GM12872 (cell line): ENCODE results near the gene DHRS3.

Source experiments
- CTCF ChIP-seq: IDR thresholded peaks from 3 replicates; pipeline ENCODE4 v1.5.1; 2011; ENCODE audit warnings: low read depth, mild to moderate bottlenecking, low read length, moderate library complexity; ENCODE audit not compliant: insufficient read depth

Gene DHRS3

GRCh38 chr1:12593621-12594066 lies 24.4 kb downstream of the DHRS3 start:
- TF ChIP-seq CTCF: no peak

- no peak for TF ChIP-seq CTCF
Observed at GRCh38 chr1:12592496-12592895, 25.5 kb downstream of the DHRS3 start.

- no peak for TF ChIP-seq CTCF
Observed at GRCh38 chr1:12591267-12591938, 26.6 kb downstream of the DHRS3 start.

- no peak for TF ChIP-seq CTCF
Observed at GRCh38 chr1:12588695-12589094, 29.3 kb downstream of the DHRS3 start.

GRCh38 chr1:12587981-12588640 lies 29.9 kb downstream of the DHRS3 start:
- TF ChIP-seq CTCF: no peak

GRCh38 chr1:12585951-12586942 lies 31.8 kb downstream of the DHRS3 start:
- TF ChIP-seq CTCF: no peak

GRCh38 chr1:12585536-12585935 lies 32.5 kb downstream of the DHRS3 start:
- TF ChIP-seq CTCF: no peak
